ENCODE data around the gene FYN. TPM values are rescaled to one million over a fixed set of nuclear protein-coding genes. Genes with fewer than 3 reads are reported as not detected.

Gene FYN
- total RNA-seq, 1 donor: 91.9 TPM

DNA sequence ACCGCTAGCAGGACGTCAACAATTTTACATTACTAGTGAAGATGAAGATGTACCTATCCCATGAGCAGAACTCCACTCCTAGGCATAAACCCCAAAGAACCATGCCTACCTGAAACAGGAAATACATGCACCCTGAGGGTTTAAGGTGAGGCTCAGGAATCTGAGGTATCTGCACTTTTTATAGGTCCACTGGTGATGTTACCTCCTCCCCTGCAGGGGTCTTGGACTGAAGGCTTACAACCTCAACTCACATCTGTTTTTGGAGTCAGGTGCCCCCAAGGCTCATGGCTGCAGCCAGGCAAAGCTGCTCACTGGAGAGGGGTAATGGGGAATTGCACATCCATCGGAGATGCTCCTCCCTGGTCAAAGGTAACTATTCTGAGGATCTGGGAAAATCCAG lies 135.1 kb downstream of the FYN start:
- no peak overlapping the region for H3K4me3 ChIP-seq (ENCODE audit: low read depth, low read length)
- TF ChIP-seq, protein P1, sequence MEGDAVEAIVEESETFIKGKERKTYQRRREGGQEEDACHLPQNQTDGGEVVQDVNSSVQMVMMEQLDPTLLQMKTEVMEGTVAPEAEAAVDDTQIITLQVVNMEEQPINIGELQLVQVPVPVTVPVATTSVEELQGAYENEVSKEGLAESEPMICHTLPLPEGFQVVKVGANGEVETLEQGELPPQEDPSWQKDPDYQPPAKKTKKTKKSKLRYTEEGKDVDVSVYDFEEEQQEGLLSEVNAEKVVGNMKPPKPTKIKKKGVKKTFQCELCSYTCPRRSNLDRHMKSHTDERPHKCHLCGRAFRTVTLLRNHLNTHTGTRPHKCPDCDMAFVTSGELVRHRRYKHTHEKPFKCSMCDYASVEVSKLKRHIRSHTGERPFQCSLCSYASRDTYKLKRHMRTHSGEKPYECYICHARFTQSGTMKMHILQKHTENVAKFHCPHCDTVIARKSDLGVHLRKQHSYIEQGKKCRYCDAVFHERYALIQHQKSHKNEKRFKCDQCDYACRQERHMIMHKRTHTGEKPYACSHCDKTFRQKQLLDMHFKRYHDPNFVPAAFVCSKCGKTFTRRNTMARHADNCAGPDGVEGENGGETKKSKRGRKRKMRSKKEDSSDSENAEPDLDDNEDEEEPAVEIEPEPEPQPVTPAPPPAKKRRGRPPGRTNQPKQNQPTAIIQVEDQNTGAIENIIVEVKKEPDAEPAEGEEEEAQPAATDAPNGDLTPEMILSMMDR (IDR thresholded peaks at IDR 0.05; ENCODE audit: insufficient read depth, low read length): no peak
- DNase-seq (ENCODE audit: low read depth): no peak

DNA sequence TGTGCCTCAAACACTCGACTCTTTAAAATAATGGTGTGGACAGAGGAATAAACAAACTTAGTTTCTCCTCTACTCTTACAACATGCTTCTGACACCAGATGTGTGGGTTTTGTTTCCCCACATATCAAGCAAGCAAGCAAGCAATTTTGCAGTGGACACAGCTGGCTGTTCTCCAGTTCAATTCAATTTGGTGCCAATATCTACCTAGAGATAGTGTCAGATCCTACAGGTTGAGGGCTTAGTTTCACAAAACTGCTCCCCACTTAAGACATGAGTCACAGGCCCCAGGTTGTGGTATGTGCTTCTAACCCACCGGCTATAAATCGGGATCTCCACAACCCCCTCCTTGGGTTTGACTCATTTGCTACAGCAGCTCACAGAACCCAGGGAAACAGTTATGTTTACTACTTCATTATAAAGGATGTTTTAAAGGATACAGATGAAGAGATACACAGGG lies 136.2 kb downstream of the FYN start:
- no peak for DNase-seq (ENCODE audit: low read depth)
- TF ChIP-seq, protein P1 (IDR thresholded peaks at IDR 0.05; ENCODE audit: insufficient read depth, low read length): no peak
- no peak overlapping the region for H3K4me3 ChIP-seq (ENCODE audit: low read depth, low read length)

DNA sequence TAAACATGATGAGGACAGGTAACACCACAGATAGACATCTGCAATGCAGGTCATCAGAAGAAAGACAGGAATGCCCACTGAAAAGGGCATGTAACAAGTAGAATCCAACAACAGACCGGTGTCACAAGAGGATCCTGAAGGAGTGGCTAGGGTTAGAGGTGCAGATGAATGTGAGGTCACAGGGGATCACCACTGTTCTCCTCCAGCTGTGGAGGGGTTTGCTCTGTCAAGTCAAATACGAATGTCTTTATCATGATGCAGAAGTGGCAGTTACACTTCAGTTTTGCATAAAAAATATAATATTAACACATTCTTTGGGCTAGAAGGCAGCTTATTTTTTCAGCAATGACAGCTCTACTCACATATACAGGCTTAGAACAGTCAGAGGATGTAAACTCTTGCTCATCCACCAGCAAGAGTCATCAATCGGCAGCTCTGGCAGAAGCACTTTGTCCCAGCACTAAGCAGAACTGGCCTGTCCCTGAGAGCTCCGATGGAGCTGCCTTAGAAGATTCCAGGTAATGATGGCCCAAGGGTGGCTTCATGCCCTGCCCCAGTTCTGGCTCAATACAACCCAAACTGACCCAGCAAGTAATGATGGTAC lies 137.1 kb downstream of the FYN start:
- DNase-seq (ENCODE audit: low read depth): no peak
- TF ChIP-seq, protein P1 (IDR thresholded peaks at IDR 0.05; ENCODE audit: insufficient read depth, low read length): no peak
- H3K4me3 ChIP-seq (ENCODE audit: low read depth, low read length): no peak overlapping the region

DNA sequence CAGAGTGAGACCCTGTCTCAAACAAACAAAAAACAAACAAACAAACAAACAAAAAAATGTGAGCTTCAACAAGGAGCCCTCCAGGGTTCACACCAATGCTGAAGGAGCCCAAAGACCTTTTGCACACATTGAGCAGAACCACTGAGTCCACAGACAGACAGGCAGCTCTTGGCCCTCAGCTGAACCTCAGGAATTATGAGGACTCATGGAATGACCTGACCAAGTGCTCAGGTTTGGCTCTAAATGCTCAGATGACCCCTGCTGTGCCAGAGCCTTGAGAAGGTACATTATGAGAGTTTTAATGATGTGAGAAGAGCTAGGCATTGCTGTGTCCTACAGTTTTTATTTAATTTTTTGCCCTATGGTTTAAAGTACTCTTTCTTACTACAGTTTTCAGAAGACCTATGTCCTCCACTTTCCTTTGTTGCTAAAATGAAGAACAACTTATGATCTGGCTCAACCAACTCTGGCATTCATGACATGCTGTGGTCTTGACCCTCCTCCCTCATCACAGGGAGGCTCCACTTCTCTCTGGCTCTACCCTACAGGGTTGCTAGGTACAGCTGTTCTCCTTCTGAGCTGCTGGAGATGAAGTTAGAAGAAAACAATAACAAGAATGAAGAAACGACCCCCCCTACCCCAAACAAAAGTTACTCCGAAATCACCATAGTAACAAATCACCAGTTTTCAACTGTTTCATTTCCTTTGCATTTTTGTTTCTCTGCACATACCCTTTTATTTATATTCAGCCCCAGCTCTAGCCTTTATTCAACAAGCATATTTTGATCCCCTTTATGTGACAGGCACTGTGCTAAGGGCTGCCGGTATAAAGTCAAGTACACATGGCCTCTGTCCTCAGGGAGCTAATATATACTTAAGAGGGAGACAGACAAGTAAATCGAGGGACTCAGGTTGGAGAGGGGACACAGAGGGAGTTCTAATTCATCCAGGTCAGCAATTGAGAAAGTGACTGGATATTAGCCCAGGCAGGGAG lies 138.9 kb downstream of the FYN start:
- TF ChIP-seq, protein P1 (IDR thresholded peaks at IDR 0.05; ENCODE audit: insufficient read depth, low read length): no peak

DNA sequence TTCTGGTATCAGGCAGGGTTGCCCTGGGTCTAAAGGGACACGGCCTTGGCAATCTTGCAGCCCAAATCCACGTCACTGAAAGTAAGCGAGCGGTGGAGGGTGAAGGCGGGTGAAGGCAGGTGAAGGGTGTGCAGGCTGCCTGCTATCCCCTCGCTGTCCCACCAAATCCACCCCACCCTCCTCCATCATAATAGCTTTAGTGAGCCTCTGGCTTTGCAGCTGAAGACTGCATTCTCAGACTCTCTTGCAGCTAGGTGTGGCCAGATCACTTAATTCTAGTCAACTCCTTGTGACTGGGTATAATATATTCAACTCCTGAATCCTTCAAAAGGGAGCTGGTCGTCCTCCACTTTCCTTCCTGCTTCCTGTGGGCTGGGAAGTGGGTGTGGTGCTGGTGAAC lies 140.9 kb downstream of the FYN start:
- TF ChIP-seq, protein P1 (IDR thresholded peaks at IDR 0.05; ENCODE audit: insufficient read depth, low read length): no peak
- DNase-seq (ENCODE audit: low read depth): no peak
- no peak overlapping the region for H3K4me3 ChIP-seq (ENCODE audit: low read depth, low read length)

More for the DNA sequence above, 138.9 kb downstream of the FYN start:
- DNase-seq (ENCODE audit: low read depth): no peak
- no peak overlapping the region for H3K4me3 ChIP-seq (ENCODE audit: low read depth, low read length)

DNA sequence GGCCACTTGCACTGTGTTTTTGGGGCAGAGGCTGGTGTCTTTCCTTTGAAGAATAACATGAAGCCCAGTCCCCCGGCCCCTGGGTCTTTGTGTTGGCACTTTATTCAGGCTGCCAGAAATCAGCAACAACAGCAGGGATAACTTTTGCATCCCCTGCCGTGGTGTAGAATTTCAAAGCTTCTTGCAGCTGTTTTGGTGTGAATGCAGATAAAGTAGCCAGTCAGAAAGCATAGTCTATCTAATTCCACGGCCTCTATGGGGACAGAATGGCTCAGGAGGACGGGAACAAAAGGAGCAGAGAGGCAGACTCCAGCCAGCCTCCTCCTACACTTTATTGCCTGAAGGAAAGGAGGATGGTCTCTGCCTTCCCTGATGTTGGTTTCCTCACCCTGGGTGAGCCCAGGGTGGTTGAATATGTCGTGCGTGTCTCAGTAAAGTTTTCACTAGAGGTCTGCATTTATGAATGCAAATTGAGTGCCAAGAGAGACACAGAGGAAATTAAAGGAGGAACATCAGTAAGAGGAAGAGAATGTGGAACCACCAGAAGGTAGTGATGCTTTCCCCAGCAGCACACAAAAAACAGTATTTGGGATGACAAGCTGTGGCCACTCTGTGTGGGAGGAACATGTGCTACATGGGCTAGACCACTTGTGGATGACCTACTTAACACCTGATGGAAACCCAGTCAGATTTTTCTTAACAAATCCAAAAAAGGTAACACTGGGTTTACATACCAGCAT lies 141.6 kb downstream of the FYN start:
- no peak for DNase-seq (ENCODE audit: low read depth)
- H3K4me3 ChIP-seq (ENCODE audit: low read depth, low read length): no peak overlapping the region
- TF ChIP-seq, protein P1 (IDR thresholded peaks at IDR 0.05; ENCODE audit: insufficient read depth, low read length): no peak

Measured in fibroblast of the aortic adventitia (primary cell).